ES-I3 (cell line): ENCODE results near the gene KDM7A.
"Not testable (repeated sequence)": the region's sequence is repeated elsewhere in the genome, so short reads cannot be mapped to it uniquely, and the experiment has no call there.

Experiments used
- H3K36me3 ChIP-seq: 2 replicates; pipeline ENCODE4 v1.6.1; 2013; ENCODE audit warnings: mild to moderate bottlenecking, low read length, control low read depth, moderate library complexity; ENCODE audit not compliant: insufficient read depth
- H3K4me1 ChIP-seq: 2 replicates; pipeline ENCODE4 v1.6.1; 2013; ENCODE audit warnings: mild to moderate bottlenecking, control low read depth, low read length; ENCODE audit not compliant: insufficient read depth
- H3K9ac ChIP-seq: 2 replicates; pipeline ENCODE4 v1.6.1; 2013; ENCODE audit warnings: low read depth, mild to moderate bottlenecking, low read length, moderate library complexity
- H3K9me3 ChIP-seq: 2 replicates; pipeline ENCODE4 v1.6.1; 2013; ENCODE audit warnings: mild to moderate bottlenecking, low read length, moderate library complexity; ENCODE audit not compliant: control insufficient read depth, insufficient read depth

Gene KDM7A

DNA sequence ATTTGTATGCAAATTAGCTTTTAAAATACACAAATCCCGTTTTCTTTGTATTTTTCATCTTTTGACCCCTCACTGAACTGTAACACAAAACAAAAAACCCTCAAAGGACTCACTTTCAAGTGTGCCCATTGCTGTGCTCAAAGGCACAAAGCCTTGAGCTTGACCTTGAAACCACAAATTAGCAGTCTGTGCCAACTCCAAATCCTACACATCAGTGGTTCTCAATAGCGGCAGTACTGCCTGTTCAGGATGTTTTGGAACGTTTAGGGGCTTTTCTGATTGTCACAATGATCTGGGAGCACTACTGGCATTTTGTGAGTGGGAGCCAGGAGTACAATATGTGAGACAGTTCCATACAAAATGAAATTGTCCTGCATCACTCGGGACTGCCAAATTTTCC, 55.5 kb downstream of the KDM7A start:
- H3K9ac ChIP-seq, result no peak overlapping the region
- no peaks in the 10 kb centered on the region for H3K4me1 ChIP-seq
- no peaks in the 10 kb centered on the region for H3K9me3 ChIP-seq
- no peaks in the 10 kb centered on the region for H3K36me3 ChIP-seq

DNA sequence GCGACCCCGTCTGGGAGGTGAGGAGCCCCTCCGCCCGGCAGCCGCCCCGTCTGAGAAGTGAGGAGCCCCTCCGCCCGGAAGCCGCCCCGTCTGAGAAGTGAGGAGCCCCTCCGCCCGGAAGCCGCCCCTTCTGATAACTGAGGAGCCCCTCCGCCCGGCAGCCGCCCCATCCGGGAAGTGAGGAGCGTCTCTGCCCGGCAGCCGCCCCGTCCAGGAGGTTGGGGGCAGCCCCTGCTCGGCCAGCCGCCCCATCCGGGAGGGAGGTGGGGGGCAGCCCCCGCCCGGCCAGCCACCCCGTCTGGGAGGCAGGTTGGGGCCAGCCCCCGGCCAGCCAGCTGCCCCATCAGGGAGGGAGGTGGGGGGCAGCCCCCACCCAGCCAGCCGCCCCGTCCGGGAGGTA, 62.0 kb downstream of the KDM7A start:
- H3K4me1 ChIP-seq, H3K9me3 ChIP-seq, H3K36me3 ChIP-seq, H3K9ac ChIP-seq: not testable (repeated sequence)

- H3K4me1 ChIP-seq, H3K9me3 ChIP-seq, H3K36me3 ChIP-seq, H3K9ac ChIP-seq: not testable (repeated sequence)
These were observed 68.0 kb downstream of the KDM7A start for GRCh38 chr7:140108777-140109176.

GRCh38 chr7:140096459-140096858, 80.3 kb downstream of the KDM7A start:
- H3K36me3 ChIP-seq, result 0 out of 2 replicates have a peak, but pooled peaks cover 3% of the 10 kb centered on the region
- no peaks in the 10 kb centered on the region for H3K4me1 ChIP-seq

DNA sequence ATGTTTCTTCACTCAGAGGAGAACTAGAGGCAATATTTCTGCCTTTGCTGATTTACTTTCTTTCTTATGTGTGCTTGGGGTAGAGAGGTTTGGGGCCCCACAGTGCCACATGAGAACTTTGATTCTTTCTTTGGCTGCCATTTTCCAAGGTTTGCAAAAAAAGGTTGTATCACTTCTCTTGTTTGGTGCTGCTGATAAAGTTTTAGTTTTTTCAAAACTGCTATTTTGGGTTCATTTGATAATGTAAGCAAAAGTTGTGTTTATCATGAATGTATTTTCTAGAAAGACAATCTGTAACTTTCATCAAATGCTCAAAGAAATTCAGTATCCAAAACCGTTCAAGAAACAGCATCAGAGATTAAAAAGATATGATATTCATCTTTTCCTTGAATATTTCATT, 83.4 kb downstream of the KDM7A start:
- no peaks in the 10 kb centered on the region for H3K4me1 ChIP-seq
- no peak overlapping the region for H3K9ac ChIP-seq
- no peaks in the 10 kb centered on the region; the same call in 1 of the 2 replicates for H3K36me3 ChIP-seq
- no peaks in the 10 kb centered on the region for H3K9me3 ChIP-seq

More at GRCh38 chr7:140096459-140096858, 80.3 kb downstream of the KDM7A start:
- no peaks in the 10 kb centered on the region for H3K9me3 ChIP-seq
- H3K9ac ChIP-seq, result no peak overlapping the region

DNA sequence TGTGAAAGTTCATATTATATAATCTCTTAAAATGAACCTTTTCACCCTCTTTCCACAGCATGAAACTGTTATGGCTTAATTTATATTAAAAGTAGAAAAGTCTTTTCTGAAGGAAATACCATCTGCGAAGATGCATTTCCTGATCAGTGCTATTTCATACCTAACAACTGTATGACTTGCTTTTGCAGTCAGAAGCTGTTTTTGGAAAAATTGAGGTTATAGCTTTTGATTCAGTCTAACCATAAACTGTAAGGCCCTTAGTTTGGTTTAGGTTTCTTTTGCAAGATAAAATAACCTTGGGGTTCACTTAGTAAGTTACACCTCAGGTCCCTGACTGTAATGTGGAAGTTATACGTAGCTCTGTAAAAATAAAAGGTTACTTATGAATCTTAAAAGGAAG, 91.3 kb downstream of the KDM7A start:
- Histone ChIP-seq H3K36me3 (no peaks in the 10 kb centered on the region; the same call in 1 of the 2 replicates), H3K9me3 (no peaks in the 10 kb centered on the region), H3K4me1 (no peaks in the 10 kb centered on the region; the same call in 1 of the 2 replicates), H3K9ac (no peak overlapping the region)

DNA sequence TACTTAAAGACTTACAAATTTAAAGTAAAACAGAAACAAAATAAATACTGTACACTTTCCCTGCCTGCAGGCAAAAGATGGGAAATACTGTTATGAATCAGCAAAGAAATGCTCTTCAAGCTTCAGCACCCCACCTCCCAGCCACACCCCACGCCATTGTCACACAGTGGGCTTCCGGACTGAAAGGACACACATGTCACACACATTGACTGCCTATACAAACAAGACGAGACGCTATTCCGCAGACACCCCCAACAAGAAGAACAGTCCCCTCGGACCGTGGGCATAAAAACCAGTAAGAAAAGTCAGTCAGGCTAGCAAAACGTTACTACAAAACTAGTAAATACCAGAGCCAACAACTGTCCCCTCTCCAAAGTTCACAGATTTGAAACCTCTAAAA, 91.8 kb downstream of the KDM7A start:
- Histone ChIP-seq H3K9ac (no peak overlapping the region), H3K36me3 (no peaks in the 10 kb centered on the region), H3K4me1 (no peaks in the 10 kb centered on the region; the same call in 1 of the 2 replicates), H3K9me3 (no peaks in the 10 kb centered on the region)

DNA sequence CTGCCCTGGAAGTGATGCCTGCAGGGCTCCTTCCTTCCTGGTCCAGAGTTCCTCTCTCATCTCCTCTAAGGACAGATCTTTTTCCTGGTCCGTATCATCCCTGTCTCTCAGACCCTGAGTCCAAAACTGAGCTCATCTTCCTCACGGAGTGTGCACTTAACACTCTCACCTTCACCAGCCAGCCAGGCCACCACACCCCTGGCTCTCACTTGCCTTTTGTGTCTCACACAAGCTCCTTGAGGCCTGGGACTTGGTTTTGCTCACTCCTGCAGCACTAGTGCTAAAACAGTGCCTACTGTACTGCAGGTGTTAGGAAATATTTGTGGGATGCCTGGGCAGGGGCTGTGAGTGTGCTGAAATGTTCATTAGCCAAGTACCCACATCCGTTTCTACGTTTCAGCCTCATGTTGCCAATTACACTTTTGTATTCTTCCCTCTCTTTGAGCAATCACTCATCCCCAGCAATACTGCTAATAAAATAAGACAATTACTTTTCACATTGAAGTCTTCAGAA, 92.6 kb downstream of the KDM7A start:
- H3K36me3 ChIP-seq, result no peaks in the 10 kb centered on the region
- H3K4me1 ChIP-seq, result no peaks in the 10 kb centered on the region; the same call in 1 of the 2 replicates
- H3K9ac ChIP-seq, result no peak overlapping the region
- no peaks in the 10 kb centered on the region for H3K9me3 ChIP-seq

GRCh38 chr7:140082770-140083169, 94.0 kb downstream of the KDM7A start:
- H3K9ac ChIP-seq, result no peak overlapping the region
- no peaks in the 10 kb centered on the region for H3K36me3 ChIP-seq
- H3K4me1 ChIP-seq, result no peaks in the 10 kb centered on the region; the same call in 1 of the 2 replicates
- H3K9me3 ChIP-seq, result no peaks in the 10 kb centered on the region

DNA sequence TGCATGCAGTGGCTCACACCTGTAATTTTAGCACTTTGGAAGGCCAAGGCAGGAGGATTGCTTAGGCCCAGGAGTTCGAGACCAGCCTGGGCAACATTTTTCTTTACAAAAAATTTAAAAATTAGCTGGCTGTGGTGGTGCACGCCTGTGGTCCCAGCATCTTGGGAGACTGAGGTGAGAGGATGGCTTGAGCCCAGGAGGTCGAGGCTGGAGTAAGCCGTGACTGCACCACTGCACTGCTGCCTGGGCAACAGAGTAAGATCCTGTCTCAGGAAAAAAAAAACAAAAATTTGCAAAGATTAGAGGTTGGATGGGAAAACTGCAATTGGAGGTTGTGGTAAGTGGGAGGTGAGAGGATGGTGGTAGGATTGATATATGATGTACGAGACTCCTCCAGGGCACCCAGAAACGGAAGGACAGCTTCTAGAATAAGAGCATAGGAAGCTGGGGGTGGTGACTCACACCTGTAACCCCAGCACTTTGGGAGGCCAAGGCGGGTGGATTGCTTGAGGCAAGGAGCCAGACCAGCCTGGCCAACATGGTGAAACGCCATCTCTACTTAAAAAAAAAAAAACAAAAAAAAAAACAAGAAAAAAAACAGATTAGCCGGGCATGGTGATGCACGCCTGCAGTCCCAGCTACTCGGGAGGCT, 94.9 kb downstream of the KDM7A start:
- Histone ChIP-seq H3K9ac (no peak overlapping the region), H3K36me3 (no peaks in the 10 kb centered on the region), H3K4me1 (no peaks in the 10 kb centered on the region), H3K9me3 (no peaks in the 10 kb centered on the region)

DNA sequence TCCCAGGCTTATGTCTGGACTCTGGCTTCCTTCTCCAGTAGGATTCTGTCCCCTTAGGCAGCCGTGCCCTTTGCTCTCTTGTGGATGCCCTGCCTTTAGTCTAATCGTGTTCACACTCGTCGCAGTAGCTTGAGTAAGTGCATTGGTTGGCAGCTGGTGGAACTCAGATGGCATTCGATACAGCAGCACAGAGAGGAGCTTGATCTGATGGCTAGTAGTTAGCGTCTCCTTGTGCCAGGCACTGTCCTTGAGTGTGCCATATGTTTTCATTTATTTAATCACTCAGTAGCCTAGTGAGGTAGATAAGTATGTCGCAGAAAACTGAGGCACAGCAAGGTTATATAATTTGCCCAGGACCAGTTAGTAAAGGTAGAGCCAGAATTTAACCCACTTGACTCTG, 95.9 kb downstream of the KDM7A start:
- Histone ChIP-seq H3K9ac (no peak overlapping the region), H3K4me1 (no peaks in the 10 kb centered on the region), H3K9me3 (no peaks in the 10 kb centered on the region), H3K36me3 (no peaks in the 10 kb centered on the region)

- Histone ChIP-seq H3K36me3 (no peaks in the 10 kb centered on the region), H3K4me1 (no peaks in the 10 kb centered on the region), H3K9me3 (no peaks in the 10 kb centered on the region), H3K9ac (no peak overlapping the region)
These were observed 97.7 kb downstream of the KDM7A start for GRCh38 chr7:140079121-140079536.

GRCh38 chr7:140078392-140078791, 98.4 kb downstream of the KDM7A start:
- H3K36me3 ChIP-seq, result no peaks in the 10 kb centered on the region
- no peaks in the 10 kb centered on the region for H3K4me1 ChIP-seq
- H3K9me3 ChIP-seq, result no peaks in the 10 kb centered on the region
- H3K9ac ChIP-seq, result no peak overlapping the region

DNA sequence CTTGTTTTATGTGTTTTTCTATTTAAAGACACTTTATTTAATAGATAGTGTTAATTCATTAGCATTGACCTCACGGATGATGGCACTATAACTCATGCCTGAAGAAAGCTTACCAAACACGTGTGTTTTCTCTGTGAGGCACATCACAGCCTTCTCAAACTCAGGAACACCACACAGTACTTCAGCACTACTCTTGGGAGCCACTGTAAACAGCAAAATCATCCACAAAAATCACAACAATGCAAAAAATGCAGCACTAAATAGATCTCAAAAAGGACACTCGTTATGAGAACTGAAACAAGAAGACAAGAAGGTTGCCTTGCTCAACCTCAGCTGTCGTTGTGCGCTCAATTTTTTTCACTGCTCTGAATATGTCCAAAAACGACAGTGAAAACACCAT, 102.0 kb downstream of the KDM7A start:
- Histone ChIP-seq H3K9ac (no peak overlapping the region), H3K4me1 (no peaks in the 10 kb centered on the region), H3K9me3 (no peaks in the 10 kb centered on the region)

DNA sequence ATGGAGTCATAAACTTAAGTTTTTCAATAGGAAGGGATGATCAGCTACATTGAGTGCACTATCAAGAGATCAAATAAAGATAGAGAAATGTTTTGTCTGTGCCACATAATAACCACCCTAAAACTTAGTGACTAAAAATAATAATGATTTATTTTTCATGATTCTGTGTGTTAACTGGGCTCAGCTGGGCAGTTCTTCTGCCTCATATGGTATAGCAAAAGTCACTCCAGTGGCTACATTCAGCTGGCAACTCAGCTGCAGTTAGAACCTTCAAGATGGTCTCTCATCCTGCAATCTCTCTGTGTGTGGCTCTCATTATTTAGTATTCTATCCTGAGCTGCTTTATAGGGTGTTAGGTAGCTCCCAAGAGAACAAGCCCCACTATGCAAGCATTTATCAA, 106.2 kb downstream of the KDM7A start:
- no peaks in the 10 kb centered on the region for H3K4me1 ChIP-seq
- H3K9me3 ChIP-seq, result no peaks in the 10 kb centered on the region
- H3K9ac ChIP-seq, result no peak overlapping the region
- H3K36me3 ChIP-seq, result no peaks in the 10 kb centered on the region

More for the DNA sequence above, 102.0 kb downstream of the KDM7A start:
- no peaks in the 10 kb centered on the region for H3K36me3 ChIP-seq
